Stimulated activated CD4-positive, alpha-beta T cell treated with anti-CD3 and anti-CD28 coated beads, TNF-alpha, amount 100 ng/mL, for 24 hours (primary cell): ENCODE measurements around the gene GPR152.
A peak's percentile ranks its signal among the peaks of the same experiment; 100 is the strongest.
"Not testable (repeated sequence)": the region's sequence is repeated elsewhere in the genome, so short reads cannot be mapped to it uniquely, and the experiment has no call there.

Source experiments
- DNase-seq, 3 experiments: peaks; one replicate each; pipeline ENCODE4 v3.0.0-alpha.2; 2020; ENCODE audit warnings: low read depth in 3 of 3

The GPR152 gene

GRCh38 chr11:67427364-67427859 is 25.1 kb downstream of the GPR152 start:
- not testable (repeated sequence) for DNase-seq

- no peak for DNase-seq
These were observed 28.5 kb downstream of the GPR152 start for GRCh38 chr11:67423891-67424613.

- no peak for DNase-seq
These were observed 29.1 kb downstream of the GPR152 start for GRCh38 chr11:67423466-67423865.

GRCh38 chr11:67422891-67423290 is 29.6 kb downstream of the GPR152 start:
- DNase-seq, result no peak

- DNase-seq, result no peak
These were observed 31.0 kb downstream of the GPR152 start for GRCh38 chr11:67421430-67422031.

- peak; percentile 96 to 99 (median 98) for DNase-seq
These were observed 31.7 kb downstream of the GPR152 start for GRCh38 chr11:67420646-67421429.

GRCh38 chr11:67420147-67420645 is 32.3 kb downstream of the GPR152 start:
- no peak for DNase-seq

- no peak for DNase-seq
These were observed 33.0 kb downstream of the GPR152 start for GRCh38 chr11:67419325-67420049.

- no peak for DNase-seq
These were observed 33.9 kb downstream of the GPR152 start for GRCh38 chr11:67418476-67419281.

- DNase-seq, result no peak
These were observed 35.1 kb downstream of the GPR152 start for GRCh38 chr11:67417425-67417824.

- DNase-seq, result no peak
These were observed 35.9 kb downstream of the GPR152 start for GRCh38 chr11:67416416-67417335.

GRCh38 chr11:67415501-67416304 is 36.8 kb downstream of the GPR152 start, which contains the start of gene CARNS1:
TSS of gene CARNS1 (plus strand) at chr11:67415678. CDS start at chr11:67416200, 522 bp downstream.
- no peak for DNase-seq

GRCh38 chr11:67413266-67413849 is 39.2 kb downstream of the GPR152 start:
- DNase-seq, result no peak

GRCh38 chr11:67412495-67413179 is 39.9 kb downstream of the GPR152 start:
- no peak for DNase-seq

- no peak for DNase-seq
These were observed 40.8 kb downstream of the GPR152 start for GRCh38 chr11:67411785-67412152.

- no peak for DNase-seq
These were observed 41.3 kb downstream of the GPR152 start for GRCh38 chr11:67410984-67411784.

- no peak for DNase-seq
These were observed 42.1 kb downstream of the GPR152 start for GRCh38 chr11:67410369-67410831.
